Stimulated activated CD8-positive, alpha-beta memory T cell treated with anti-CD3 and anti-CD28 coated beads, Interleukin-12 subunit alpha, Interleukin-12 subunit beta, amount 100 ng/mL, for 4 hours (primary cell): Measurements from ENCODE around the gene KCNQ1OT1.

Experiments
- DNase-seq: peaks from one replicate; pipeline ENCODE4 v3.0.0-alpha.2; 2020; ENCODE audit warnings: low read depth

KCNQ1OT1 gene

GRCh38 chr11:2570211-2570811 lies 129.5 kb downstream of the KCNQ1OT1 start:
- no peak for DNase-seq

- DNase-seq: no peak
These were observed 130.0 kb downstream of the KCNQ1OT1 start for GRCh38 chr11:2569731-2570210.

GRCh38 chr11:2569321-2569721 lies 130.5 kb downstream of the KCNQ1OT1 start:
- no peak for DNase-seq

GRCh38 chr11:2567026-2567671 lies 132.6 kb downstream of the KCNQ1OT1 start:
- DNase-seq: no peak

GRCh38 chr11:2566223-2567025 lies 133.4 kb downstream of the KCNQ1OT1 start:
- no peak for DNase-seq

- DNase-seq: no peak
These were observed 134.2 kb downstream of the KCNQ1OT1 start for GRCh38 chr11:2565447-2566222.

GRCh38 chr11:2564588-2565425 lies 135.0 kb downstream of the KCNQ1OT1 start:
- no peak for DNase-seq

GRCh38 chr11:2564008-2564530 lies 135.7 kb downstream of the KCNQ1OT1 start:
- DNase-seq: no peak

GRCh38 chr11:2563213-2564007 lies 136.4 kb downstream of the KCNQ1OT1 start:
- no peak for DNase-seq

GRCh38 chr11:2562890-2563212 lies 136.9 kb downstream of the KCNQ1OT1 start:
- DNase-seq: no peak

- DNase-seq: no peak
These were observed 137.9 kb downstream of the KCNQ1OT1 start for GRCh38 chr11:2561696-2562581.

GRCh38 chr11:2559527-2560311 lies 140.1 kb downstream of the KCNQ1OT1 start:
- no peak for DNase-seq

- DNase-seq: no peak
These were observed 140.8 kb downstream of the KCNQ1OT1 start for GRCh38 chr11:2558861-2559526.

GRCh38 chr11:2558397-2558796 lies 141.4 kb downstream of the KCNQ1OT1 start:
- DNase-seq: no peak
